ENCODE measurements around the gene MOB1B.
A peak's percentile ranks its signal among the peaks of the same experiment; 100 is the strongest.
"Not testable (repeated sequence)": the region's sequence is repeated elsewhere in the genome, so short reads cannot be mapped to it uniquely, and the experiment has no call there.

Gene MOB1B

DNA sequence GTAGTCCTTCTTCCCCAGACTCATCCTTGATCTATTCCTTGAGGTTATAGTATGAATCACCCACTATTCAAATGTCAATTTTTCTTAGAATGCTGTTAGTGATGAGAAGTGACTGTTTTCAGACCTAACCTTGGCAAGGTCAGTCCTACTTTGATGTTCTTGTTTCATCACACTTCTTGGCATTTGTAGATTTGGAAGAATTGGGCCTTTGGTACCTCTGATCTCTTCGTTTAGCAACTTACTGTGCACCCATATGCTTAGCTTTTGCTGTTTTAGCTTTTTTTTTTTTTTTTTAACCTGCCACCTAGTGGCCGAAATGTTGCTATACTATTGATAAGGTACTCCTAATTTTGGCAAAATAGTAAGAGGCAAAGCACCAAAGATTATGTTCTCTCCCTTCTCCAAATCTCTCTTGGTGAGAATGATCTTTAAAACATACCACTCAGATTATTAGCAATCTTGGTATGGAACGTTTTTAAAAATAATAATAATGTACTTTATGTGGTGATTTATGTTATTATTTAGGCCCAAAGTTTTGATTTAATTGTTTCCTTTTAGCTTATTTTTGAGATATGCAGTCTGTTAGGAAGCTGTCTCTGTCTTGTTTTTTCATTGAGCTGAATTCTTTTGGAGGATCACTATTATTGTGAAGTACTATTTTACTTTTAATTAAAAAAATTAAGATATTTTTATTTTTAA lies 107.9 kb downstream of the MOB1B start:
- DNase-seq = peak; percentile 41

DNA sequence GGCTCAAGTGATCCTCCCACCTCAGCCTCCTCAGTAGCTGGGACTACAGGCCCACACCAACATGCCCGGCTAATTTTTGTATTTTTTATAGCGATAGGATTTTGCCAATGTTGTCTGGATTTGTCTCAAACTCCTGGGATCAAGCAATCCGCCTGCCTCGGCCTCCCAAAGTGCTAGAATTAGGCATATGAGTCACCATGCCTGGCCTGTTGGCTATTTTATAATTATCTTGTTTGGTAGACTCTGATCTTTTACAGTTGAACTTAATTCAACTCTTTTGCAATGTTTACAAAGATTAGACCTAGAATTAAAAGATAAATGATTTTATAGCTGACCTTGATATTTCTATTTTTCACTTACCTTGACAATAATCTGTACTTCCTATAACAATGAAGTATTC lies 109.3 kb downstream of the MOB1B start:
- no peak for DNase-seq

DNA sequence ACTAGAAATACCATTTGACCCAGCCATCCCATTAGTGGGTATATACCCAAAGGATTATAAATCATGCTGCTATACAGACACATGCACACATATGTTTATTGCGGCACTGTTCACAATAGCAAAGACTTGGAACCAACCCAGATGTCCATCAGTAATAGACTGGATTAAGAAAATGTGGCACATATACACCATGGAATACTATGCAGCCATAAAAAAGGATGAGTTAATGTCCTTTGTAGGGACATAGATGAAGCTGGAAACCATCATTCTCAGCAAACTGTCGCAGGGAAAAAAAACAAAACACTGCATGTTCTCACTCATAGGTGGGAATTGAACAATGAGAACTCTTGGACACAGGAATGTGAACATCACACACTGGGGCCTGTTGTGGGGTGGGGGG lies 115.2 kb downstream of the MOB1B start:
- not testable (repeated sequence) for DNase-seq

DNA sequence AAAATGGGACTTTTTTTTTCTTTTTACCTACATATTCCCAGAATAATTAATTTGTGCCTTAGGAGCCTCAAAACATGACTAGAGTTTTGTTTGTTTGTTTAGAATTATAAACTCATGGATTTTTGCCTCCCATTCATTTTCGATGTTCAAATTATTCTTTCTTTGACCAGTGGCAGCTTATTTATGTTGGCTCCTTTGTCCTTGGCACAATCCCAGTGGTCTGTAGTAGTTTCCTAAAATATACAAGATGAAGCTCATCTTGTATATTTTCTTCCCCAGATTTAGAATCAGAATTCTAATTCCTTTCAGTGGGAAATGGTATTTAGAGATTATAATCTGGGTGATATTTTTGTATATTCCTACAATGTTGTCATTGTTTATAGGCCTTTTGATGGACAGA lies 118.4 kb downstream of the MOB1B start:
- no peak for DNase-seq

DNA sequence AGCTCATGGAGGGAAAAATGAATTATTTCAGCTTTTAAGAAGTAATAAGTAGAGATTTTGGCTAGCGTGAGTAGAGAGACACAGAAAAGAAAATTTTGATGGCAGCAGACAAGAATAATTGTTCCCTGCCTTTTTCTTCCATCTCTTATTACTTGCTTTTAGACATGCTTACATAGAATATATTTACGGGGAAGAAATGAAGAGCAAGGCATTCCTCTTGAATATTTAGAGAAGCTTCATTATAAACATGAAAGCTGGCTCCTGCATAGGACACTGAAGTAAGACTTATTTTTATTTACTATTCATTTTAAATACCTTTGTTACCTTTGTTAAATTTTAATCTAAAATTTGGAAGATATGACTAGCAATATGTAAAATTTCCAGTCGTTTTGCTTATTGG lies 123.5 kb downstream of the MOB1B start:
- no peak for DNase-seq

DNA sequence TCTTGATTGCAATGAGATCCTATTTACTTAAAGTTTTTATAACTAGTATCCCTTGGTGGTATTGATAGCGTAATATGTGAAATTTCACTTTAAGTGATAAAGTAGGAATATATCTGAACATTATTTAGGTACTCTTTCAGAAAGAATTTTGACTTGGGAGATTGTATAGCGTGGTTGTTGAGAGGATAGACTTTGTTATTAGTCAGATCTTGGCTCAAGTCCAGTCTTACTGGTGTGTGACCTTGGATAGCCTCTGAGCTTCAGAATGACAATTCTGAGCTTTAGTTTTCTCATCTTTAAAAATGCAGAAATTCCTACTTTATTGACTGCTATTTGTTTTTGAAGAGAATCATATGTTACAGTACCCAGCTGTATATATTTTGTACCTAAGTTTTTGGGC lies 123.9 kb downstream of the MOB1B start:
- no peak for DNase-seq

DNA sequence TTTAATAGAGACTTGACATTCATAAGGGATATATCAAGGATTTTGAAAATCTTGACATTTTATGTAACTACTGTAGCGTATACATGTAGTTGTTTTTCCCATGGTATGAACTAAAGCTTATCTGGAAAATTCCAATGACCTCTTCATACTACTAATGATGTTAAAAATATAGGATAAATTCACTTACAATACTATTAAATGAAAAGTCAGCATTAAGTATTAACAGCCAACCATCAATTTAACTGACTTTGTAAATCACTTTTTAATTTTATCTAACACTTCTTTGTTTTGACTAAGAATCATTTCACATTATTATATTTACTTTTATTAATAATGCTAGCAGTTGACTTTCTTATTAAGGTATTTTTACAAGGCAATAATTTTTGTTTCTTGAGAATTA lies 125.4 kb downstream of the MOB1B start:
- DNase-seq = no peak

DNA sequence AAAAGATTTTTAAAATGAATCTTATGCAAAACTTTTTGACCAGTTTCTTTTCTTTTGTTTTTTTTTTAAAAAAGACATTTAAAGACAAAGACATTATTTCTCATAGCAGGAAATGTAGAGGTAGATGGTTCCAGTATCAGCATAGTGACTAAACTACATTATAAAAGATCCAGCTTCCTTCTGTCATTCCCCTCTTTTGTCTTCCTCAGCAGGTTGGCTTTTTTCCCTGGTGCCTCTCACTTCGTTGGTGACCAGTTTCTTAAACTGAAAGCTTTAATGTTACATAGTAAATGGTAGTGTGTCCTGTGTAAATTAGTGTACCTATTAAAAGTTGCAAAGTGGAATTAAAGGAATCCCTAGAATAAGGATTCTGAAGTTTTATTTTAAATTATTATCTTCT lies 127.3 kb downstream of the MOB1B start:
- DNase-seq = no peak

DNA sequence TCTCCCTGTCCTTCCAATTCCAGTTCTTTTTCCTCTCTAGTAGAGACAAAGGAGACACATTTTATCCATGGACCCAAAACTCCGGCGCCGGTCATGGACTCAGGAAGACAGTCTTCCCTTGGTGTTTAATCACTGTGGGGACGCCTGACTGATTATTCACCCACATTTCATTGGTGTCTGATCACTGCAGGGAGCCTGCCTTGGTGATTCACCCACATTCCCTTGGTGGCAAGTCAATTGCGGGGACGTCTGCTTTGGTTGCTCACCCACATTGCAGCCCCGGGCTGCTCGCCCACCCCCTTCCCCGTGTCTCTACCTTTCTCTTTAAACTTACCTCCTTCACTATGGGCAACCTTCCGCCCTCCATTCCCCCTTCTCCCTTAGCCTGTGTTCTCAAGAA lies 129.9 kb downstream of the MOB1B start:
- DNase-seq = not testable (repeated sequence)

Data from central memory CD4-positive, alpha-beta T cell (primary cell).